Measurements from ENCODE around the gene CCR6.

DNA sequence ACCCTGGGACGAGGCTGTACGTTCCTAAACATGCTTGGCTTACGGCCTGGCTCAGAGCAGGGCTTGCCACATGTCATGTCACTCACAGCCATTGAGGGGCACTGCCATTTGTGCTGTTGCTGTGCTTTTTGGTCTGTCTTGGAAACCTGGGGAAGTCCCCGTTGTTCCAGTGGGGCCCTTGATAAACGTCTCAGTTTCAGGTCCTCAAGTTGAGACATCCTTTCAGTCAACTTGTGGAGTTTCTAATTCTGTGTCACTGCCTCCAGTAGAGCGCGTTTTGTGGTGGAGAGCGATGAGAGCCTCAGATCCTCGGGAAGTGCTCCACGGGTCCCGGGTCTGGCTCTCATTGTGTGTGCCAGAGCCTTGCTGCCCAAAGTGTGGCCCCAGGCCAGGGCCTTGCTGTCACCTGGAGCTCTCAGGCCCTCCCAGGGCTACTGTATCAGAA is 43.0 kb upstream of the CCR6 start:
- TF ChIP-seq POLR2A (IDR thresholded peaks at IDR 0.05) = no peak
- no peak for TF ChIP-seq CTCF (IDR thresholded peaks at IDR 0.05)
